Measurements from ENCODE around the gene NFYC. TPM values are rescaled to one million over a fixed set of nuclear protein-coding genes. Genes with fewer than 3 reads are reported as not detected.

The NFYC gene
- total RNA-seq, 6 experiments from 2014 or later = 31.0 to 48.1 (median 43.8) TPM

- DNase-seq = no peak
- peaks cover 18% of the 10 kb centered on the region for H3K36me3 Mint-ChIP-seq (ENCODE audit: low read depth)
- H3K4me1 Mint-ChIP-seq (ENCODE audit: low read depth) = peaks cover 52% of the 10 kb centered on the region
- no peaks in the 10 kb centered on the region for H3K9me3 Mint-ChIP-seq
- no peak overlapping the region for H3K27ac Mint-ChIP-seq
- no peaks in the 10 kb centered on the region for H3K27me3 Mint-ChIP-seq (ENCODE audit: insufficient read depth)
- no peak for TF ChIP-seq CTCF (IDR thresholded peaks at IDR 0.05)
- H3K4me3 Mint-ChIP-seq = no peak overlapping the region
These were observed 21.0 kb downstream of the NFYC start for GRCh38 chr1:40712405-40712944.

- H3K4me3 Mint-ChIP-seq = no peak overlapping the region; the same call in 1 of the 2 replicates
- H3K9me3 Mint-ChIP-seq = no peaks in the 10 kb centered on the region
- peaks cover 52% of the 10 kb centered on the region for H3K4me1 Mint-ChIP-seq (ENCODE audit: low read depth)
- no peak for DNase-seq
- no peak for TF ChIP-seq CTCF (IDR thresholded peaks at IDR 0.05)
- H3K27ac Mint-ChIP-seq = peak overlapping the region; percentile 42; the same call in 1 of the 2 replicates
- H3K36me3 Mint-ChIP-seq (ENCODE audit: low read depth) = peaks cover 18% of the 10 kb centered on the region
- no peaks in the 10 kb centered on the region for H3K27me3 Mint-ChIP-seq (ENCODE audit: insufficient read depth)
These were observed 21.5 kb downstream of the NFYC start for GRCh38 chr1:40712997-40713396.

- Mint-ChIP-seq H3K4me3 (no peak overlapping the region), H3K4me1 (ENCODE audit: low read depth) (peaks cover 34% of the 10 kb centered on the region), H3K36me3 (ENCODE audit: low read depth) (peaks cover 18% of the 10 kb centered on the region), H3K9me3 (no peaks in the 10 kb centered on the region), H3K27me3 (ENCODE audit: insufficient read depth) (no peaks in the 10 kb centered on the region), H3K27ac (no peak overlapping the region)
- no peak for DNase-seq
- no peak for TF ChIP-seq CTCF (IDR thresholded peaks at IDR 0.05)
These were observed 24.1 kb downstream of the NFYC start for GRCh38 chr1:40715491-40716059.

GRCh38 chr1:40717065-40717464 is 25.6 kb downstream of the NFYC start:
- H3K9me3 Mint-ChIP-seq = no peaks in the 10 kb centered on the region
- no peaks in the 10 kb centered on the region for H3K27me3 Mint-ChIP-seq (ENCODE audit: insufficient read depth)
- H3K4me1 Mint-ChIP-seq (ENCODE audit: low read depth) = peaks cover 19% of the 10 kb centered on the region
- no peak overlapping the region for H3K4me3 Mint-ChIP-seq
- peaks cover 18% of the 10 kb centered on the region for H3K36me3 Mint-ChIP-seq (ENCODE audit: low read depth)
- no peak overlapping the region for H3K27ac Mint-ChIP-seq
- DNase-seq = no peak
- TF ChIP-seq CTCF (IDR thresholded peaks at IDR 0.05) = no peak

- no peak for TF ChIP-seq CTCF (IDR thresholded peaks at IDR 0.05)
- Mint-ChIP-seq H3K4me3 (no peak overlapping the region), H3K36me3 (ENCODE audit: low read depth) (peaks cover 16% of the 10 kb centered on the region), H3K9me3 (no peaks in the 10 kb centered on the region), H3K27me3 (ENCODE audit: insufficient read depth) (no peaks in the 10 kb centered on the region), H3K4me1 (ENCODE audit: low read depth) (peaks cover 20% of the 10 kb centered on the region), H3K27ac (no peak overlapping the region)
- no peak for DNase-seq
These were observed 26.5 kb downstream of the NFYC start for GRCh38 chr1:40717955-40718354.
